ENCODE measurements around the gene RNF26. TPM values are rescaled to one million over a fixed set of nuclear protein-coding genes. Genes with fewer than 3 reads are reported as not detected.

RNF26 gene
- total and polyA plus RNA-seq, 2 of the 13 experiments (the other 11 are each of a cell fraction or from before 2014, with no cell fraction given), result 11.9 to 26.3 TPM

DNA sequence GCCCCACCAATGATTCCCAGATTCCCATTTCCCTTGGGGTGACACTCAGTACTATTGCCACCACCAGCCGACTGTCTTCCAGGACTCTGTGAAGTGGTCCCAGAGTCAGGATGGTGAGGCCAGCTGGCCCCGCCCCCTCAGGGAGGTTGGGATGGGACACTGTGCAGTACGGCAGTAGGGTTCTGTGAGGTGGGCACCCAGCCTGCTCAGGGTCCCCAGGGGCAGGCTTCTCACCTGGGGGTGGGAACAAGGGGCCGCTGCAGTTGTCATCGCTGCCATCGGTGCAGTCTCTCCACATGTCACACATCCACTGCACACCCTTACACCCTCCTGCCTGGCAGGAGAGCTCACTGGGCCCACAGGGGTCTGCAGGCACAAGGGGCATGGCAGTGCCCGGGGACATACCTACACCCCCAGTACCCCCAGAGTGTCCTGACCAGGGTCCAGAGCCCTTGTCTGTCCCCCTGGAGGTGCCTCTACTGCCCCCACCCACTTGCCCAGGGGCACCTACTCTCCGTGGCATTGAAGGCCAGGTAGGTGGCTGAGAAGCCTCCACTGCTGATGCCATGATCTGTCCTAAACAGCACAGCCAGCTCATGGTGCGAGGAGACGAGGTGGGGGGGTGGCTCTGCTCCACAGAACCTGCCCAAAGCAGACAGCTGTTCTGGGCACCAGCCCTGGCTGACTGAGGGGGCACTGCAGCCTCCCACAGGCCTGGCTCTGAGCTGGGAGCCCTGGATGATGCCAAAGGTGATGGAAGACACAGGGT is 8.2 kb downstream of the RNF26 start:
- no peaks in the 10 kb centered on the region for H3K36me3 ChIP-seq (replicated peaks in 1 of 2; ENCODE audit: control insufficient read depth in 1 of 2, insufficient read depth in 2 of 2, low read length in 2 of 2)
- TF ChIP-seq ZNF10 (CRISPR knock-in tag; IDR thresholded peaks at IDR 0.05; ENCODE audit: borderline replicate concordance, low read depth) (no peak), NFIC (IDR thresholded peaks at IDR 0.05; ENCODE audit: low read length) (no peak), TGIF2 (CRISPR knock-in tag; IDR thresholded peaks at IDR 0.05) (no peak), FOXA1 (IDR thresholded peaks at IDR 0.05) (no peak), FOXA1 (CRISPR knock-in tag; IDR thresholded peaks at IDR 0.05) (no peak), PRMT3 (CRISPR knock-in tag; IDR thresholded peaks at IDR 0.05; ENCODE audit: borderline replicate concordance, low read depth) (no peak)
- TF ChIP-seq, protein P1, sequence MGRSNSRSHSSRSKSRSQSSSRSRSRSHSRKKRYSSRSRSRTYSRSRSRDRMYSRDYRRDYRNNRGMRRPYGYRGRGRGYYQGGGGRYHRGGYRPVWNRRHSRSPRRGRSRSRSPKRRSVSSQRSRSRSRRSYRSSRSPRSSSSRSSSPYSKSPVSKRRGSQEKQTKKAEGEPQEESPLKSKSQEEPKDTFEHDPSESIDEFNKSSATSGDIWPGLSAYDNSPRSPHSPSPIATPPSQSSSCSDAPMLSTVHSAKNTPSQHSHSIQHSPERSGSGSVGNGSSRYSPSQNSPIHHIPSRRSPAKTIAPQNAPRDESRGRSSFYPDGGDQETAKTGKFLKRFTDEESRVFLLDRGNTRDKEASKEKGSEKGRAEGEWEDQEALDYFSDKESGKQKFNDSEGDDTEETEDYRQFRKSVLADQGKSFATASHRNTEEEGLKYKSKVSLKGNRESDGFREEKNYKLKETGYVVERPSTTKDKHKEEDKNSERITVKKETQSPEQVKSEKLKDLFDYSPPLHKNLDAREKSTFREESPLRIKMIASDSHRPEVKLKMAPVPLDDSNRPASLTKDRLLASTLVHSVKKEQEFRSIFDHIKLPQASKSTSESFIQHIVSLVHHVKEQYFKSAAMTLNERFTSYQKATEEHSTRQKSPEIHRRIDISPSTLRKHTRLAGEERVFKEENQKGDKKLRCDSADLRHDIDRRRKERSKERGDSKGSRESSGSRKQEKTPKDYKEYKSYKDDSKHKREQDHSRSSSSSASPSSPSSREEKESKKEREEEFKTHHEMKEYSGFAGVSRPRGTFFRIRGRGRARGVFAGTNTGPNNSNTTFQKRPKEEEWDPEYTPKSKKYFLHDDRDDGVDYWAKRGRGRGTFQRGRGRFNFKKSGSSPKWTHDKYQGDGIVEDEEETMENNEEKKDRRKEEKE (IDR thresholded peaks at IDR 0.05), result no peak
- TF ChIP-seq, protein P2, sequence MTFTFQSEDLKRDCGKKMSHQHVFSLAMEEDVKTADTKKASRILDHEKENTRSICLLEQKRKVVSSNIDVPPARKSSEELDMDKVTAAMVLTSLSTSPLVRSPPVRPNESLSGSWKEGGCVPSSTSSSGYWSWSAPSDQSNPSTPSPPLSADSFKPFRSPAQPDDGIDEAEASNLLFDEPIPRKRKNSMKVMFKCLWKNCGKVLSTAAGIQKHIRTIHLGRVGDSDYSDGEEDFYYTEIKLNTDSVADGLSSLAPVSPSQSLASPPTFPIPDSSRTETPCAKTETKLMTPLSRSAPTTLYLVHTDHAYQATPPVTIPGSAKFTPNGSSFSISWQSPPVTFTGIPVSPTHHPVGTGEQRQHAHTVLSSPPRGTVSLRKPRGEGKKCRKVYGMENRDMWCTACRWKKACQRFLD (CRISPR knock-in tag; IDR thresholded peaks at IDR 0.05; ENCODE audit: borderline replicate concordance), result no peak
- H3K9ac ChIP-seq (ENCODE audit: insufficient read depth, low read depth, low read length), result no peak overlapping the region
- H3K4me3 ChIP-seq (replicated peaks in 1 of 3; ENCODE audit: insufficient read depth in 1 of 3, low read depth in 2 of 3, low read length in 3 of 3), result no peak overlapping the region
- H3K79me2 ChIP-seq (ENCODE audit: insufficient read depth, low read length), result no peaks in the 10 kb centered on the region
- CTCF ChIA-PET (ENCODE audit: low intra/inter-chr PET ratio, low total read pairs), result no interaction called here
- no peak overlapping the region for H3K27ac ChIP-seq (ENCODE audit: extremely low read length, insufficient read depth, low read length)
- POLR2A ChIA-PET, result interaction anchor here (0.7 to 3.2 kb wide), 3 partner anchors 26 to 111 kb away, joined by 3 to 14 read pairs (median 4); no protein-coding TSS in a partner anchor
- intact Hi-C loops (cut with micrococcal nuclease; ENCODE audit: unreplicated experiment), result no loop called here
- in situ Hi-C loops (cut with HindIII; ENCODE audit: extremely low pct_ligation_motif_present, low pct_unique_long_range_greater_than_20kb), result no loop called here
- WGBS (ENCODE audit: low lambda C conversion rate), result 34% methylated on average over 4 of the region's 10 CpGs
- no peak overlapping the region for H2AFZ ChIP-seq (ENCODE audit: low read length)
- FAIRE-seq (no peak), DNase-seq (ENCODE audit: low spot score) (no peak), ATAC-seq (no peak)
- no TSS peak for BruUV-seq (replicated peaks)
- no peaks in the 10 kb centered on the region for H3K9me3 ChIP-seq (ENCODE audit: low read length)
- H4K20me1 ChIP-seq (ENCODE audit: insufficient read depth, low read length), result peaks cover 4% of the 10 kb centered on the region; the same call in 1 of the 2 replicates
- H3K4me1 ChIP-seq (ENCODE audit: insufficient read depth, low read length), result peaks cover 38% of the 10 kb centered on the region
- H3K4me2 ChIP-seq (ENCODE audit: low read depth, low read length), result no peak overlapping the region
- peaks cover 2 to 56% of the 10 kb centered on the region in 2 experiments; a peak in 4 of 5 replicates for H3K27me3 ChIP-seq (ENCODE audit: control insufficient read depth in 1 of 2, insufficient read depth in 2 of 2, low read length in 2 of 2)
